CD14-positive monocyte (primary cell): Measurements from ENCODE around the gene PLCH1. TPM values are rescaled to one million over a fixed set of nuclear protein-coding genes. Genes with fewer than 3 reads are reported as not detected.

ENCODE experiments used
- DNase-seq, 3 donors: peaks; one replicate each; pipeline ENCODE4 v3.0.0-alpha.2; 2011 to 2022
- H2AFZ ChIP-seq: 2 replicates; pipeline ENCODE4 v1.6.0; 2012; ENCODE audit warnings: mild to moderate bottlenecking, low read depth, low read length, inconsistent platforms; ENCODE audit not compliant: insufficient read depth, poor library complexity, severe bottlenecking
- H3K27ac ChIP-seq, 2 donors: 1 replicate in 1 of 2; 2 replicates in 1 of 2; pipeline ENCODE4 v1.5.1; 2012 to 2013; ENCODE audit warnings: low read length in 2 of 2, control low read depth in 1 of 2, inconsistent platforms in 1 of 2, low read depth in 1 of 2, mild to moderate bottlenecking in 1 of 2
- H3K27me3 ChIP-seq, 2 donors: one replicate each; pipeline versions ENCODE4 v1.6.0 to v1.6.1; 2011 to 2013; ENCODE audit warnings: low read length in 2 of 2; ENCODE audit not compliant: control insufficient read depth in 2 of 2, insufficient read depth in 2 of 2
- H3K36me3 ChIP-seq, 2 donors: replicated peaks in 1 of 2; 1 replicate in 1 of 2; 2 replicates in 1 of 2; pipeline versions ENCODE4 v1.5.1 to v1.6.1; 2012 to 2013; ENCODE audit warnings: low read length in 2 of 2, control low read depth in 1 of 2, inconsistent platforms in 1 of 2, mild to moderate bottlenecking in 1 of 2; ENCODE audit not compliant: insufficient read depth in 2 of 2, control insufficient read depth in 1 of 2
- H3K4me1 ChIP-seq, 2 donors: 1 replicate in 1 of 2; 2 replicates in 1 of 2; pipeline versions ENCODE4 v1.5.1 to v1.6.1; 2012 to 2013; ENCODE audit warnings: low read length in 2 of 2, control low read depth in 1 of 2, inconsistent platforms in 1 of 2, mild to moderate bottlenecking in 1 of 2, moderate library complexity in 1 of 2; ENCODE audit not compliant: insufficient read depth in 2 of 2, control insufficient read depth in 1 of 2
- H3K4me2 ChIP-seq: replicated peaks from 2 replicates; pipeline ENCODE3; 2012; ENCODE audit warnings: low read length, moderate library complexity, mild to moderate bottlenecking; ENCODE audit not compliant: poor library complexity, severe bottlenecking; ENCODE audit errors: extremely low read depth
- H3K4me3 ChIP-seq, 3 experiments: fragments of 200-600 bp in 1 of 3; sonication (generic) in 1 of 3; replicated peaks in 1 of 3; 1 replicate in 2 of 3; 2 replicates in 1 of 3; pipeline ENCODE4 v1.5.1; 2011 to 2013; ENCODE audit warnings: low read length in 3 of 3, mild to moderate bottlenecking in 3 of 3, control low read depth in 2 of 3, low read depth in 2 of 3, inconsistent platforms in 1 of 3, moderate library complexity in 1 of 3
- H3K79me2 ChIP-seq: 2 replicates; pipeline ENCODE4 v1.6.0; 2012; ENCODE audit warnings: mild to moderate bottlenecking, control low read depth, inconsistent platforms, low read length, moderate library complexity; ENCODE audit not compliant: insufficient read depth
- H3K9ac ChIP-seq: 2 replicates; pipeline ENCODE4 v1.6.0; 2017; ENCODE audit warnings: low read length, mild to moderate bottlenecking; ENCODE audit not compliant: insufficient read depth, poor library complexity, severe bottlenecking
- H3K9me3 ChIP-seq, 2 donors: replicated peaks in 1 of 2; 1 replicate in 1 of 2; 2 replicates in 1 of 2; pipeline versions ENCODE4 v1.5.1 to v1.6.1; 2012 to 2013; ENCODE audit warnings: low read length in 2 of 2, control low read depth in 1 of 2; ENCODE audit not compliant: control insufficient read depth in 1 of 2, insufficient read depth in 1 of 2
- H4K20me1 ChIP-seq: 2 replicates; pipeline ENCODE4 v1.6.0; 2012; ENCODE audit warnings: mild to moderate bottlenecking, low read length, control low read depth, moderate library complexity; ENCODE audit not compliant: insufficient read depth
- H3K27ac Mint-ChIP-seq, 7 donors: one replicate each; pipeline ENCODE4 v1.8.0; 2020; ENCODE audit warnings: mild to moderate bottlenecking in 7 of 7, mixed read lengths in 7 of 7, moderate library complexity in 6 of 7, inconsistent platforms in 2 of 7
- H3K27me3 Mint-ChIP-seq, 3 donors: one replicate each; pipeline ENCODE4 v1.8.0; 2021 to 2022; ENCODE audit warnings: low read depth in 3 of 3, mild to moderate bottlenecking in 3 of 3, mixed read lengths in 3 of 3, moderate library complexity in 3 of 3, inconsistent platforms in 1 of 3
- H3K36me3 Mint-ChIP-seq, 2 donors: one replicate each; pipeline ENCODE4 v1.8.0; 2020; ENCODE audit warnings: mixed read lengths in 2 of 2, inconsistent platforms in 1 of 2, mild to moderate bottlenecking in 1 of 2
- H3K4me1 Mint-ChIP-seq: one replicate; pipeline ENCODE4 v1.8.0; 2020; ENCODE audit warnings: mild to moderate bottlenecking, mixed read lengths
- H3K4me3 Mint-ChIP-seq, 2 donors: one replicate each; pipeline ENCODE4 v1.8.0; 2020; ENCODE audit warnings: mild to moderate bottlenecking in 2 of 2, mixed read lengths in 2 of 2, moderate library complexity in 1 of 2
- H3K9me3 Mint-ChIP-seq, 7 donors: one replicate each; pipeline ENCODE4 v1.8.0; 2020 to 2022; ENCODE audit warnings: mixed read lengths in 7 of 7, mild to moderate bottlenecking in 6 of 7, moderate library complexity in 6 of 7, inconsistent platforms in 2 of 7
- CTCF ChIP-seq: fragments of 200-600 bp; IDR thresholded peaks from one replicate; pipeline ENCODE4 v1.8.0; 2022; ENCODE audit warnings: antibody characterized with exemption, mild to moderate bottlenecking
- WGBS: methylation state at CpG from one replicate; pipeline ENCODE4 v1.1.5; 2013; ENCODE audit warnings: missing lambda C conversion rate; ENCODE audit not compliant: insufficient coverage; 5-methylcytosine and 5-hydroxymethylcytosine counted together
- intact Hi-C, 2 donors: fragments of 100-400 bp; cut with micrococcal nuclease; formaldehyde crosslinking; loops; one replicate each; pipeline versions ENCODE4 v1.15.0 to v1.15.1; 2023
- polyA plus RNA-seq, 3 donors: library from polyadenylated mRNA; depleted of rRNA in 1 of 3; unstranded in 2 of 3; stranded (reverse) in 1 of 3; fragments of 300-500 nt in 2 of 3; fragments of >200 nt in 1 of 3; fragmentation: Illumina TruSeq in 2 of 3; gene quantifications; 1 replicate in 2 of 3; 2 replicates in 1 of 3; pipeline ENCODE4 v1.2.3, GENCODE V29; 2012 to 2021

The PLCH1 gene
- polyA plus RNA-seq, 3 donors = not detected

DNA sequence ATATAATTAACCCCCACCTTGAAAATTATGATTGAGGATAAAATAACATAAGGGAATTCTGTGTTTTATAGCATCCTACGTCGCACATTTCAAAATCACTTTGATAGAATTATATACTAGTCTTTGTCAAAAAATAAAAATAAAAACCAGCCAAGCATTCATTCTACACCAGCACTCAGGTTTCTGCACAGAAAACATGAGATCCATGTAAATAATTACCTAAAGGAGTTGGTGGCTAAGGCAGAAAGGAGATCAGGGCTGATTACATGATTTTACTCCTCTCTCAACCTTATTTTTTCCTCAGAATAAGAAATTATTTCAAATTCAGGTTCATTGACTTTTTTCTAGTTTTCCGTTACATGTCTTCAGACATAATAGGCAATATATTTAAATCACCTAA is 194.5 kb downstream of the PLCH1 start:
- no CpG with 5 or more reads among the region's 3 CpGs for WGBS
- Histone ChIP-seq H3K79me2 (no peaks in the 10 kb centered on the region), H3K4me3 (no peak overlapping the region), H3K9ac (no peak overlapping the region), H3K4me2 (no peak overlapping the region), H3K27ac (no peak overlapping the region), H3K9me3 (no peaks in the 10 kb centered on the region), H4K20me1 (no peaks in the 10 kb centered on the region), H3K4me1 (no peaks in the 10 kb centered on the region), H3K36me3 (no peaks in the 10 kb centered on the region), H3K27me3 (no peaks in the 10 kb centered on the region), H2AFZ (no peak overlapping the region)
- no peaks in the 10 kb centered on the region for H3K36me3 Mint-ChIP-seq
- H3K27me3 Mint-ChIP-seq = peaks cover 0 to 4% (median 0%) of the 10 kb centered on the region in 3 donors
- H3K4me3 Mint-ChIP-seq = no peak overlapping the region
- no peak for TF ChIP-seq CTCF
- intact Hi-C loops = no loop called here
- no peak for DNase-seq
- peaks cover 0 to 3% (median 1%) of the 10 kb centered on the region in 7 donors for H3K9me3 Mint-ChIP-seq
- H3K27ac Mint-ChIP-seq = no peak overlapping the region
- H3K4me1 Mint-ChIP-seq = peaks cover 8% of the 10 kb centered on the region

GRCh38 chr3:155549087-155549486 is 195.8 kb downstream of the PLCH1 start:
- Histone ChIP-seq H3K9me3 (no peaks in the 10 kb centered on the region), H3K27ac (no peak overlapping the region), H3K27me3 (no peaks in the 10 kb centered on the region), H3K4me2 (no peak overlapping the region), H3K4me3 (no peak overlapping the region), H2AFZ (no peak overlapping the region), H3K79me2 (no peaks in the 10 kb centered on the region), H3K4me1 (no peaks in the 10 kb centered on the region), H3K36me3 (no peaks in the 10 kb centered on the region), H4K20me1 (no peaks in the 10 kb centered on the region), H3K9ac (no peak overlapping the region)
- intact Hi-C loops = no loop called here
- DNase-seq = no peak
- Mint-ChIP-seq H3K4me1 (peaks cover 8% of the 10 kb centered on the region), H3K27me3 (peaks cover 0 to 4% (median 0%) of the 10 kb centered on the region in 3 donors), H3K36me3 (no peaks in the 10 kb centered on the region), H3K27ac (no peak overlapping the region), H3K4me3 (no peak overlapping the region), H3K9me3 (peaks cover 0 to 3% (median 2%) of the 10 kb centered on the region in 7 donors)
- TF ChIP-seq CTCF = no peak
- no CpG with 5 or more reads among the region's 2 CpGs for WGBS
